NCI-H187 (cell line): ENCODE data around the gene NEK9.
A peak's percentile ranks its signal among the peaks of the same experiment; 100 is the strongest.

Experiments
- DNase-seq, 2 experiments: peaks; one replicate each; lab custom pipeline; 2025; lab: John Stamatoyannopoulos, UW

Gene NEK9

DNA sequence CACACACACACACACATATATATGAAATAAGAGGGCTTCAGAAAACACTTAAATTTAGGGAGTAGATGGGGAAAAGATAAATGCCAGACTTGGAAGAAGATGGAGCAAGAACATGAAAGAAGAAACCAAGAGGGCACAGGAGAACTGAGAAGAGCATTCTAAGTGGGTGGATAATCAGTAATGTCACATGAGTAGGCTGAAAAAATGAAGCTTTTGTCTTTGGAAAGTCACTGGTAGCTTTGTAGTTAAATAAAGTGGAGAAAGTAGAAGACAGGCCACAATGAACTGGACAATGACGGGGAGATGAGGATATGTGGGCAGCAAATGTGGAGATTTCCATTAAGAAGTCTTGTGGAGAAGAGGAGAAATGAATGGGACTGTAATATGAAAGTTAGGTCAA, 59.6 kb downstream of the NEK9 start:
- no peak for DNase-seq

DNA sequence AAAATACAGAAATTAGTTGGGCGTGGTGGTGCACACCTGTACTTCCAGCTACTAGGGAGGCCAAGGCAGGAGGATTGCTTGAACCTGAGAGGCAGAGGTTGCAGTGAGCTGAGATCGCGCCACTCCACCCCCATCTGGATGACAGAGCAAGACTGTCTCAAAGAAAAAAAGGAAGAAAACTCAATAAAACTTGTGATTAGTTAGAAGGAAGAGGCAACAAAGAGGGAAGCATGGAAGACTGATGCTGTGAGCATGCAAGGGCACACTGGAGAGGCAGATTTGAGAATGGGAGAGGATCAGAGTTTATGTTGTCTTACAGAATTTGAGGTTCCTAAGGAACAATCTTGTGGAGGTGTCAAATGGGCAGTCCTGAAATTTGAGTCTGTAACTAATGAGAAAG, 60.2 kb downstream of the NEK9 start:
- DNase-seq: no peak

DNA sequence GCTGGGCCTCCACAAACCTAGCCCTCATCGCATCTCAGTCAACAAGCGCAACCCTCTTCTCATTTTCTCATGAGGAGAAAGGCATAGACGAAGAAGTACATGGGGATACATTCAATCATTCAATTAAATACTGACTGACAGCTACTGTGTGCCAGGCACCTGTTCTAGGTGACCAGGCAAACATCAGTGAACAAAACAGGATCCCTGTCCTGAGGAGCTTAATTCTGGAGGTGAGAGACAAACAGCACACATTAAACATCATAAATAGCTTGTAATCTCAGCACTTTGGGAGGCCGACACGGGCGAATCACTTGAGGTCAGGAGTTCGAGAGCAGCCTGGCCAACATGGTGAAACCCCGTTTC, 62.7 kb downstream of the NEK9 start:
- DNase-seq: no peak

DNA sequence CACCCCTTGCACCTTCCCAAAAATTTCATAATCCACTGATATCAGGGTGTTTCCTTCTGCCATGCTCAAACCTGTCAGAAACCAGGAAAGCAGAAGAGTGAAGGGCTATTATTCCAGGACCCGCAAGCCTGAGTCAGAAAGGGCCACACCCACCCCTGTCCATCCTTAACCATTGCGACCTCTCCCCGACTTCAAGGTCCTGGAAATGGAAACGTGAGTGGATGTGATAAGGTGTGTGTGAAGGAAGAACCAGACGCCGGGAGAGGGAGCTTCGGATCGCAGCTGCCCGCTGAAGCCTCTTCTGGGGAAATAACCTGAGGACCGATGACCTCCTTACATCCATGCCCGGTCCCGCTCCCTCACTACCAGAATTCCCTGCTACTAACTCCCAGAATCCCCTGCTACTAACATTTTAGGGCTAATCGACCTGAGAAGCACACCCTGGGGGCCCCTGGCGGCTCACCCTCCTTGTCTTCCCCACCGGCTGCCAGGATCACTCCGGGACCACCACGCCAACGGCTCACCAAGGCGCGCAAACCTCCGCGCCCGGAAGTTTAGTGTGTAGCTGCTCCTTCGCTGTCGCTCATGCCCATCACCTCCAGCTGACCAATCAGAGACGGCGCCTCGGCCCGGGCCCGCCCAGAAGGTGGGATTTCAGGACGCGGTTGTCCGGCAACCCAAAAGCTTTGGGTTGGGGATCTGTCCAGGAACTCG, 63.2 kb downstream of the NEK9 start, which contains the start of gene ACYP1:
TSS of gene ACYP1 (minus strand) at position 534 of the 714 bp plus-strand sequence. CDS start at position 63, 471 bp downstream.
- peak; percentile 82 to 94 for DNase-seq

DNA sequence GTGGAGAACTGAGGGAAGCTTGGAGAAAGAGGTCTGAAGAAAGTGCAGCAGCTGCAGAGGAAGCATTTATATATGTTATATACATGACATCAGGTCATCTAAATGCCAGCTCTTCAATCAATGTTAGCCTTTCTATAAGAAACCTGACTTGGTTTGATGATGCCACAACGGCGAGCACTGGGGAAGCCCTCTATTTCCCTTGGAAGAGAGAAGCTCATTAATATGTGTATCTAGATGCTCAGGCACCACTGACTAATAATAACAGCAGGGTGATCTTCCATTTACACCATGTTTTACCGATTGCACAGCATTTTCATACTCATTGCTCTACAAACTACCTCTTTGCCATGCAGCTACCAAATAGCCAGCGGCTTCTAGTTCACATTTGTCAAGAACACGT, 63.8 kb downstream of the NEK9 start:
- no peak for DNase-seq

DNA sequence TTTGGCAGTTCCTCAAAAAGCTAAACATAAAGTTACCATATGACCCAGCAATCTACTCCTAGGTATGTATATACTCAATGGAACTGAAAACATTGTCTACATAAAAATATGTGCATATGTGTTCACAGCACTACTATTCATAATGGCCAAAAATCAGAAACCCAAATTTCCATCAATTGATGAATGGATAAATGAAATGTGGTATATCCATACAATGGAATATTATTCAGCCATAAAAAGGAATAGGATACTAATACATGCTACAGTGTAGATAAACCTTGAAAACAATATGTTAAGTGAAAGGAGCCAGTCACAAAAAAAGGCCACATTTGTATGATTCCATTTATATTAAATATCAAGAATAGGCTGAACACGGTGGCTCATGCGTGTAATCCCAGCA, 66.4 kb downstream of the NEK9 start:
- no peak for DNase-seq

DNA sequence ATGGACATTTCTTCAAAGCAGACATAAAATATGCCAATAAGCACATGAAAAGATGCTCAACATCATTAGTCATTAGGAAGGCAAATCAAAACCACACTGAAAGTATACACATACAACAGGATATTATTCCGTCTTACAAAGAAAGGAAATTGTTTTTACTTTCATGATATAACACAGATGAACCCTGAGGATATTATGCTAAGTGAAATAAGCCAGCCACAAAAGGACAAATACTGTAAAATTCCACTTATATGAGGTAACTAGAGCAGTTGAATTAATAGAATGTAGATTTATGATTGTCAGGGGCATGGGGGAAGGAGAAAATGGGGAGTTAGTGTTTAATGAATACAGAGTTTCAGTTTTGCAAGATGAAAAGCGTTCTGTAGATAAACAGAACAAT, 67.2 kb downstream of the NEK9 start:
- DNase-seq: no peak

DNA sequence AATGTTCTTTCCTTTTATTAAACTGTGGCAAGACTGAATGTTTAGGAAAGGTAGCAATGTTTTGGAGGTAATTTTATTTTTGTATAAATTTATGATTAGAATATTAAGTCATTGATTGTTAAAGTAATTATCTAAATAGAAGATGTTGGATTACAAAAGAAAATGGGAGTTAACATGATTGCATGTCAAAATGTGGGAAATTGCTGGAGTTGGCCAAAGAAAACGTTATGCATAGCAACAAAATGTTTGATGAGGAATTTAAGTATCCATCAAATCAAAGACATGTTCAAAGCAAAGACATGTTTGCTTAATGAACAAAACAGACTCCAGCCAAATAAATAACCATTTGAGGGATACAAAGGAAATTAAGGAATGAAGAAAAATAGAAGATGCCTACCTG, 72.4 kb downstream of the NEK9 start:
- DNase-seq: no peak

DNA sequence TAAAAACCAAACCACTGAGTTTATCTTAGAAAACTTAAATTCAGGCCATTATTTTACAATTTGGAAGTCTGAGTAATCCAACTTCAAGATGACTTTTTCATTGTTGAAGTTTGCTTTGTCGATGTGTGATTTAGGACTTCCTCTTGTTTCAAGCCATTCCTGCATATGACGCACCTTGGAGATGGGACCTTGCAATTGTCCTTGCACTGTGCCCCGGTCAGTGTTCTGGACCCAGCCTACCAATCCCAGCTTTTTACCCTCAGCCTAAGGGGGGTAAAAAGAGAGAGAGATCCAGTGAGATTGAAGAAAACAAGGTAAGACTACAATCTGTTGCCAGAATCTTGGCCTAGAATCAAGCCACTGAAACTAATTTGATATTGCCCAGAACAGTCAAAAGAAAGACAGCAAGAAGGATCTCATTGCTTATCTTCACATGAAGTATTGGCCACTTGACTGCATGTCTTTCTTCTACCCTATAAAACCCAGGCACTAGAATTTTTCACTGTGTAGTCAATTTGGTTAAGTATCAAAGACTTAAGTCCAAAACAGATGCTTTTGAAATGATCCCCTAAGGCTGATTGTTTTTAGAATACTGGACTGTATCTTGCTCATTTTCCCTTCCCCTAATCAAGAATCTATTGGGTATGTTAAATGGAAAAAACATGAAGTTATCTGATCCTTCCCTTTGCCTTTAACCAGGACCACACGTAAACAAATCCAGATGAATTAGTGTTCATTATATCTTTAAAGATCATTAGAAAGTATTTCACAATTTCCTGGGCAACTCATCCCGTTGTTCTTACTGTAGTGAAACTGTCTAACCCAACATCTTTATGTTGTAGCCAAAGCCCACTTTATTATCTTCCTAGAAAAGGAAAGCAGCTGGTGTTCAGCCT, 73.2 kb downstream of the NEK9 start:
- DNase-seq: no peak

DNA sequence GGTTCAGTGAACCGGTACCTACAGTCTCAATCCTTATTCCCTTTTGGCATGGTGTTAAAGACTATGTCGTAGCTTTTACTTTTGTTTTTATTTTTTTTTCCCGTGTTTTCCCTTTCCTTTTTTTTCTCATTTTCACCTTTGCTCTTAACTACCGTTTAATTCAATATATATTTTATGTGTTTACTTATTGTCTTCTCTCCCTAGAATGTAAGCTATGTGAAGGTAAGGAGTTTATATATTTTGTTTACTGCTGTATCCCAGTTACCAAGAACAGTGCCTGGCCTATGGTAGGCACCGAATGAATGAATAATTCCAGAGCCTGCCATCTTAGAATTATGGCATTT, 75.3 kb downstream of the NEK9 start:
- no peak for DNase-seq

DNA sequence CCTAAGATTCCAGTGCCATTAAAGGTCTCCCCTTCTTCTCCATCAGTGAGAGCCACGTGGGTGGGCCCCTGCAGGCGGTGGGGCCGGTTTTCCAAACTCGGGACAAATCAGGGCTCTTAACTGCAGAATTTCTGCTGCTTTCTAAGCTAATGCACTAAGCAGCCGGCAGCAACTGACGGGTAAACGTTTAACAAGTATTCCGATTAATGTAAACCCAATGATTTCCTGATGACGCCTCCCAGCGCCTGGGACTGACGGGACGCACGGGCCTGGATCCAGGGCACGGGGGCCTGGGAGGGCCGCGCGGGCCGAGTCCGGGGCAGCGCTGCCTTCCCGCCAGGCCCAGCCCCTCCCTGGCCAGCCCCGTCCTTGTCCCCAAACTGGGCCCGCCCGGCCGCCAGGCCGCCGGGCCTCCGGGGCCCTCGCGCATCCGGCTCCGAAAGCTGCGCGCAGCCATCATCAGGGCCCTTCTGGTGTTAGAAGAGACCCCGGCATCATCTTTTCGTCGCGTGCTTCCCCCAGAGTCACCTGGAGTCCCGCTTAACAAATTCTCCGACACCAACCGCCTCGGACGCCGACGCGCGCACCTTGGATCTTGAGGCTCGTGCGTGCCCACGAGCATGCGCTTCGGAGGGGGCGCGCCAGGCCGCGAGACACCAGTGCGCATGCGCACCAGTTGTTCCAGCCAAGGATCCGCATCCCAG, 75.8 kb downstream of the NEK9 start, which contains the start of gene MLH3:
TSS of gene MLH3 (minus strand) at position 616 of the 704 bp plus-strand sequence. CDS start 1,812 bp downstream, outside the sequence.
- DNase-seq: peak; percentile 89

DNA sequence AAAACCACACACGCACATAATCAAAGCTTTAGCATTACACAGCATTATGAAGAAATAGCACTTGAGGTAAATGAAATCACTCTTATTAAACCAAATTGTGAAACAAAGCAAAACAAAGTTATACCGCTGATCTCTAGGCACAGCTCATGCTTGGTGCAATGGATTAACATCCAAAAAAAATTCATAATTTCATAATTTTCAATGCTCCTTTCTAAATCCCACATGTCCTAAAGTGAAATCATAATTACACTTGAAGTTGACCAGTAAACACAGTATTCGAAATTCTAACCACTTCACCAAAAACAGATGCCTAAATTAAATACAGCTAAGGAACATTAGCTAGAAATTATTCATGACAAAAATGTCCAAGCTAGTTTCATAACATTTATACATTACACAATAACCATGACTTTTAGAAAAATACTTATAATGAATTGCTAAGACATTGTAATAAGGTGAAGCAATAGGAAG, 77.1 kb downstream of the NEK9 start:
- DNase-seq: no peak

DNA sequence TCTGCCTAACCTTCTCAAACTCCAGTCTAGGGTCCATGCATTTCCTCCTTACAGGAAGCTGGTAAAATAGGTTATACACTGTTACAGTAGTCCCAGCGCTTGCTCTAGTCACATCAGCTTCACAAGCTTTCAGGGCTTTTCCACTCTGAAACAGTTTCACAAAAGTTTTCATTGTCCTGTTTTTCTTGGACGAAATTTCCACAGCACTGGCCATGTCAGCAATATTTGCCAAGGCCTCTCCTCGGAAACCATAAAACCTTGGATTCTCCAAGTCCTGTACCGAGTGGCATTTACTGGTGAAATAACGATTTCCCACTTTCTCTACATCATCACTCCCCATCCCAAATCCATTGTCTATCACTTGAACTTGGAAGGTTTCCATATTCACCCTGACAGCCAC, 77.7 kb downstream of the NEK9 start:
- DNase-seq: no peak

DNA sequence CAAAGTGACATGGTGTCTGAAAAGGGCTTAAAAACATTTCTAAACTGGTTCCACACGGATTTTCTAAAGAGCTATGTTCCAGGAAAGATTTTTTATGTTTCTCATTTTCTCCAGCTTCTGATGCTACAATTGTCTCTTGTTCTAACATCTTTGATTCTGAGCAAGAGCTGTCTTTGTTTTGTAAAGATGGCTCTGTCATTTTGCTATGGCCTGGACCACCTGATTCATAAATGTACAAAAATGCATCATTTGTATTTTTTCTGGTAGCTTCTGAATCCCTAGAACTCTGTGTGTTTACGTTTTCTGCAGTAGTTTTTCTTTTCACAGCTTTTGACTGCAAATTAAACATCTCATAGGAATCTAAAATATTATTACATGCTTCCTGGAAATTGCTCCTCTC, 78.7 kb downstream of the NEK9 start:
- DNase-seq: no peak

DNA sequence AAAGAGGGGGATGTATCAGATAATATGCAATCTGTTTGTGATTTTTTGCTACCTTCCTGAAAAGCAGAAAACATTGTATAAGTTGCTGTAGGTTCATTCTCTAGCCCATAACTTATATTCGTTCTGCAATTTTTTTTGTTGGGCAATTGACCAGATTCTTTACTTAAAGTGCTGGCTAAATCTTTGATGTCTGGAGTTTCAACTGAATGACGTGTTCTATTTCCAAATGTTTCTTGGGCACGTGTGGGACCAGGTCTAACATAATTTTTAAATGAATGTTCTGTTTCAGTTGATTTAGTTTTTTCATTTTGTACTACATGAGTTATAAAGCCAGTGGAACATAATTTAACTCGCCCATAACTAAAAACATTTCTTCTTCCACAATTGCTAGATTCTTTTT, 79.3 kb downstream of the NEK9 start:
- DNase-seq: no peak

DNA sequence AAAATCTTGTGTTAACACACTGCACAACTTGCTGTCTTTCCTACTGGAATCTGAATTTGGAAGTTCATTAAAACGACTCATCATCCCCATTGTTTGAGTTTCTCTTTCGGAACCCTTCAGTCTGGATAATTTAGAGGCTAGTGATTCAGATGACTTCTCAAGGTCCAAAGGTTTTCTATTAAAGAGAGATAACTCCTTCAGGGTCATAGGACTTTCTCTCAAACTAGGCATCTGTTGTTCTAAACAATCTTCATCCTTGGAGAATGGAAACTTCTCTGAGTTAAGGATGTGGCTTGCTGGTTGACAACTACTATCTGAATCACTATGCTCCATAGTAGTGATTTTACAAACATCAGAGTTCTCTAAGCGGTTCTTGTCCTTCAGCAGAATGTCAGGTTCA, 79.9 kb downstream of the NEK9 start:
- DNase-seq: no peak

DNA sequence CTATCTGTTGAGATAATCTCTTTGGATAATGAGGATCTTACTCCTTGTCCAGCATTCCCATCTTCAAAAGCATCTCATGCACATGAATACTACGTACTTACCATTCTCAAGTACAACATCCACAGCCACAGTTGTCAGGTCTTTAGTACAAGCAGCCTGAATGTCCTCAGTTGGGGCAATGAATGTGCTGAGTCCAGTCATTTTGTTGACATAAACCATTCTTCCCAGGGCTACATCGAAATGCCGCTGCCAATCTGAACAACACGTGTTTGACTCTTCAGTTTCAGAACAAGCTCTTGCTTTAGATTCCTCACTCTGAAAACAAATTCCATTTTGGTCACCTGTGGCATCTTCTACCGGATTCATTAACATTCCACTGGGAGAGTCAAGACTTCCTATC, 80.6 kb downstream of the NEK9 start:
- no peak for DNase-seq

DNA sequence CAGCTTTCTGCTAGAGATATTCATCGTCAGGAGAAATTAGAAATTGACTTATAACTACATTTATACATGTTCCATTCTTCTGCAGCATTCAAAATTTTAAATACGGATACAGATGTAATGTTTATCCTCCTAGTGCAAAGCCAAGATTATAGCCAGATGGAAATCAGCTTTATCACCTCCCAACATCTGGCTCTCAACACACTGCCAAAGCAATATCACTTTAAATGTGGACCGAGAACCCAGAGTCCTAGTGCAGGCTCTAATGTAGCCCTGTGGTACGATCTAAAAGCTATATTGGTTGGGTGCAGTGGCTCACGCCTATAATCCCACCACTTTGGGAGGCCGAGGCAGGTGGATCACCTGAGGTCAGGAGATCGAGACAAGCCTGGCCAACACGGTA, 82.1 kb downstream of the NEK9 start:
- DNase-seq: no peak

DNA sequence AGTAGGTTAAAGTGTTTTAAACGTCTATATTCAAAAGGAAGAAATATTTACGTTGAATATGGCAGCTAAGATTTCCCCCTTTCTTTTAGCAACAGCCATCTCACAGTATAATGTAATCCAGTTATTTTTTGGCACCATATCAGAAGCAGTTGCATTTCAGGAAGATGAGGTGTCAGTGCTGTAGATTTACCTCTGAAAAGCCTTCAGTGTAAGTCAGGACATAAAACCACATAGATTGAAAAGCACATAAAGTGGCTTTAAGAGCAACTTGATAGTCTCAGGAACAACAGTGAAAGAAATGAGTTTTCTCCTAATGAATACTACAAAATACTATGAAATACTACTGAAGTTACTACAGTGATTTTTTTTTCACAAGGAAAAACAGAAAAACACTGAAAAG, 82.5 kb downstream of the NEK9 start:
- no peak for DNase-seq

DNA sequence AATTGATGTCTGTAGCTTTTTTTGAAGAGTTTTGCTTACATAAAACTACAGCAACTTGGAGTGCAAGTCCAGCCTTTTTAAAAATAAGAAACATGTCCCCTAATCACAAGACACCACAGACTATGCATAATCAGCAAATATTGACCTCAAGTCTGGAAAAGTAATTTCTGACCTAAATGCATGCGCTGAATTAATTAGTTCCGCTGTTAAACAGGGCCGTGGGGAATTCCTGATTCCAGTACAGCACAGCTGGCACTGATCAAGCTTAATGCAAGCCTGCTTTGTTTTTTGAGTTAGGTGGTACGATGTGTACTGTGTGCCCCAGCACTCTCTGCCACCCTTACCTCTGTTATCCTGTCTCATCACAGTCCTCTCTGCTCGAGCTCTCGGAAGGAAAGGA, 84.8 kb downstream of the NEK9 start:
- DNase-seq: no peak

DNA sequence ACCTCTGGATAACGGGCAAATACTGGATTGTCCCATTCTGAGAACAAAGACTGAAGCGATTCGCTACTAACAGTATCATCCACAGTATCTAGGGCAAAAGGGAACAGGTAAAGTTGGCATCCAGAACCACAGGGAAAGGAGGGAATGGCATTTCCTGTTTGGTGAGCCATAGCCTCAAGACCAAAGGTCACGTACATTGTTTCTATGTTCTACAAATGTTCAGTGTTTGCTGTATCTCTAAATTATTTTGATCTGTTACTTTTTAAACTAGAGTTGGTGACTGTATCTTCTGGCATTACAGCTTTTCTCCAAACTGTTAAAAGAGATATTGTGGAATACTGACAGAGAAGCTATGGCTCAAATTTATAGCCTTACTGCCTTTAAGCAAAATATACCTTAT, 85.2 kb downstream of the NEK9 start:
- DNase-seq: no peak

DNA sequence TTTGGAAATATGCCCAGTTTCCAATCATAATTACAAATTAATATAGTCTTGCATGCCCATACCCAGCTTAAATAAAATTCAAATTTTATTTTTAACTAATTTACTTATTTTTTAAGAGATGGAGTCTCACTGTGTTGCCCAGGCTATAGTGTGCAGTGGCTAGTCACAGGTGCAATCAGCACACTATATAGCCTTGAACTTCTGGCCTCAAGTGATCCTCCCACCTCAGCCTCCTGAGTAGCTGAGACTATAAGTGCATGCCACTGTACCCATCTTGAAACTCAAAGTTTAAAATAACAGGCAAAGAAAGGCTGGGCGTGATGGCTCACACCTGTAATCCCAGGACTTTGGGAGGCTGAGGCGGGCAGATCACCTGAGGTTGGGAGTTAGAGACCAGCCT, 85.9 kb downstream of the NEK9 start:
- DNase-seq: no peak

DNA sequence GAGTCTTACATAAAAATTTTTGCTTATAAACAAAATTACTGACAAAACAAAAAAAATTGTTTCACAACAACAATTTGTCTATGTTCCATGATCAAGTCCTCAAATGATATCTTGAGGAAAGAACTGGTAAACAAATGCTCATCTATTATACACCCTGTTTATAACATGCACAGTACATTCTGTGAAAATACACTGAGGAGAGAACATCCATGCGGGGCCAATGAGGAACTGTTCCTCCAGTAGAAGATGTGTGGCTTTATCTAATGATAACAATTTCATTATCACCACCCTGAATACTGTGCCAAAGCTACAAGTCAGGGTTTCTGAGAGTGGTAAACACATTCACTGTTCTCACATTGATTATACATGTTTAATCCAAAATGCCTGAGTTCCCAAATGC, 86.3 kb downstream of the NEK9 start:
- DNase-seq: no peak
